ENCODE results near the gene IL36G.
"Not testable (repeated sequence)": the region's sequence is repeated elsewhere in the genome, so short reads cannot be mapped to it uniquely, and the experiment has no call there.

The IL36G gene

GRCh38 chr2:112977559-112978056 lies at the start of gene IL36G:
TSS of gene IL36G (plus strand) at chr2:112978006. CDS start at chr2:112978639, 633 bp downstream.
- no peak for DNase-seq (ENCODE audit: low read depth)

GRCh38 chr2:112933261-112933660 lies 44.5 kb upstream of the IL36G start:
- no peak for DNase-seq (ENCODE audit: low read depth)

- DNase-seq (ENCODE audit: low read depth): not testable (repeated sequence)
Measured at GRCh38 chr2:112934117-112934516, 43.7 kb upstream of the IL36G start.

- DNase-seq (ENCODE audit: low read depth): no peak
Measured at GRCh38 chr2:112936927-112937232, 40.9 kb upstream of the IL36G start.

GRCh38 chr2:112938904-112939303 lies 38.9 kb upstream of the IL36G start:
- no peak for DNase-seq (ENCODE audit: low read depth)

- no peak for DNase-seq (ENCODE audit: low read depth)
Measured at GRCh38 chr2:112939425-112939824, 38.4 kb upstream of the IL36G start.

GRCh38 chr2:112940859-112941625 lies 36.8 kb upstream of the IL36G start:
- no peak for DNase-seq (ENCODE audit: low read depth)

GRCh38 chr2:112941753-112942653 lies 35.8 kb upstream of the IL36G start:
- peak; percentile 42 for DNase-seq (ENCODE audit: low read depth)

- no peak for DNase-seq (ENCODE audit: low read depth)
Measured at GRCh38 chr2:112942654-112943002, 35.2 kb upstream of the IL36G start.

GRCh38 chr2:112944971-112945370 lies 32.8 kb upstream of the IL36G start:
- no peak for DNase-seq (ENCODE audit: low read depth)

GRCh38 chr2:112946086-112946485 lies 31.7 kb upstream of the IL36G start:
- no peak for DNase-seq (ENCODE audit: low read depth)

- no peak for DNase-seq (ENCODE audit: low read depth)
Measured at GRCh38 chr2:112947374-112947773, 30.4 kb upstream of the IL36G start.

- DNase-seq (ENCODE audit: low read depth): no peak
Measured at GRCh38 chr2:112949456-112949855, 28.4 kb upstream of the IL36G start.

GRCh38 chr2:112954364-112954763 lies 23.4 kb upstream of the IL36G start:
- DNase-seq (ENCODE audit: low read depth): no peak

GRCh38 chr2:112957511-112957910 lies 20.3 kb upstream of the IL36G start:
- no peak for DNase-seq (ENCODE audit: low read depth)

GRCh38 chr2:112958428-112959108 lies 19.2 kb upstream of the IL36G start:
- peak; percentile 15 for DNase-seq (ENCODE audit: low read depth)

- no peak for DNase-seq (ENCODE audit: low read depth)
Measured at GRCh38 chr2:112959109-112959812, 18.5 kb upstream of the IL36G start.

- DNase-seq (ENCODE audit: low read depth): no peak
Measured at GRCh38 chr2:112960230-112960825, 17.5 kb upstream of the IL36G start.

GRCh38 chr2:112962308-112963175 lies 15.3 kb upstream of the IL36G start:
- DNase-seq (ENCODE audit: low read depth): no peak

- DNase-seq (ENCODE audit: low read depth): no peak
Measured at GRCh38 chr2:112967023-112967422, 10.8 kb upstream of the IL36G start.

Measured in activated T-cell treated with anti-CD3 and anti-CD28 coated beads for 24 hours (primary cell).